AG09319 (cell line): ENCODE data around the gene SNX6.

Experiments used
- DNase-seq: peaks from one replicate; pipeline ENCODE4 v3.0.0-alpha.2; 2010; ENCODE audit warnings: low read depth; ENCODE audit errors: extremely low read depth
- CTCF ChIP-seq: IDR thresholded peaks from 2 replicates; pipeline ENCODE4 v1.5.1; 2011; ENCODE audit warnings: low read depth, mild to moderate bottlenecking, inconsistent platforms, low read length, moderate library complexity

Gene SNX6

GRCh38 chr14:34629344-34629656, 648 bp downstream of the SNX6 start:
- TF ChIP-seq CTCF = no peak
- DNase-seq = no peak

GRCh38 chr14:34628681-34629135, 1.2 kb downstream of the SNX6 start:
- TF ChIP-seq CTCF = no peak
- no peak for DNase-seq

- TF ChIP-seq CTCF = no peak
- no peak for DNase-seq
These were observed 6.4 kb downstream of the SNX6 start for GRCh38 chr14:34623506-34623905.

- no peak for DNase-seq
- no peak for TF ChIP-seq CTCF
These were observed 9.1 kb downstream of the SNX6 start for GRCh38 chr14:34620839-34621238.

GRCh38 chr14:34620115-34620514, 9.8 kb downstream of the SNX6 start:
- no peak for DNase-seq
- TF ChIP-seq CTCF = no peak

- DNase-seq = no peak
- no peak for TF ChIP-seq CTCF
These were observed 10.5 kb downstream of the SNX6 start for GRCh38 chr14:34619471-34619870.

- no peak for DNase-seq
- TF ChIP-seq CTCF = no peak
These were observed 13.6 kb downstream of the SNX6 start for GRCh38 chr14:34616360-34616759.

GRCh38 chr14:34615507-34615906, 14.4 kb downstream of the SNX6 start:
- TF ChIP-seq CTCF = no peak
- no peak for DNase-seq
